ENCODE data around the gene DEPDC5. TPM values are rescaled to one million over a fixed set of nuclear protein-coding genes. Genes with fewer than 3 reads are reported as not detected.
"Not testable (repeated sequence)": the region's sequence is repeated elsewhere in the genome, so short reads cannot be mapped to it uniquely, and the experiment has no call there.

DEPDC5 gene
- total and polyA plus RNA-seq, 2 donors (not counting 1 experiment from before 2014, with no cell fraction given): 35.5 to 124 TPM

- no peak overlapping the region for H3K4me2 ChIP-seq (replicated peaks; ENCODE audit: low read depth, low read length, poor library complexity, severe bottlenecking)
Observed at GRCh38 chr22:31800065-31800464, 46.2 kb downstream of the DEPDC5 start.

GRCh38 chr22:31800861-31801260, 47.0 kb downstream of the DEPDC5 start:
- H3K4me1 ChIP-seq (ENCODE audit: control insufficient read depth in 2 of 2, insufficient read depth in 2 of 2, low read length in 2 of 2); POLR2A ChIA-PET; ATAC-seq (ENCODE audit: low read depth); H3K4me1 Mint-ChIP-seq; H3K27ac ChIP-seq (ENCODE audit: low read length in 2 of 2); intact Hi-C loops (cut with micrococcal nuclease); H3K9me3 Mint-ChIP-seq (ENCODE audit: insufficient read depth); H3K9ac ChIP-seq (ENCODE audit: low read length); H3K27me3 ChIP-seq (replicated peaks in 1 of 4; ENCODE audit: control extremely low read depth in 1 of 4, control insufficient read depth in 3 of 4, insufficient read depth in 4 of 4, low read length in 3 of 4); H3K79me2 ChIP-seq (ENCODE audit: control insufficient read depth, insufficient read depth, low read length); H3K27ac Mint-ChIP-seq; H2AFZ ChIP-seq (ENCODE audit: insufficient read depth, low read depth, low read length, poor library complexity, severe bottlenecking); H3K4me3 ChIP-seq (ENCODE audit: control extremely low read depth in 1 of 5, extremely low read depth in 1 of 5, insufficient read depth in 1 of 5, low read depth in 2 of 5, low read length in 4 of 5); DNase-seq; H3K9me3 ChIP-seq (ENCODE audit: control extremely low read depth in 1 of 3, control insufficient read depth in 2 of 3, insufficient read depth in 1 of 3, low read length in 2 of 3); CTCF ChIA-PET; H3K4me2 ChIP-seq (replicated peaks; ENCODE audit: low read depth, low read length, poor library complexity, severe bottlenecking); H3K27me3 Mint-ChIP-seq; H4K20me1 ChIP-seq (ENCODE audit: control insufficient read depth, insufficient read depth, low read length, poor library complexity, severe bottlenecking); H3K4me3 Mint-ChIP-seq: not testable (repeated sequence)
- H3K36me3 ChIP-seq (replicated peaks in 1 of 2; ENCODE audit: control extremely low read depth in 1 of 2, control insufficient read depth in 1 of 2, extremely low read depth in 1 of 2, insufficient read depth in 2 of 2, low read length in 1 of 2): peaks cover 16 to 68% of the 10 kb centered on the region in 2 experiments
- 100% methylated on average over 3 of the region's 6 CpGs for WGBS (ENCODE audit: insufficient coverage)

More at GRCh38 chr22:31800065-31800464, 46.2 kb downstream of the DEPDC5 start:
- H3K27ac ChIP-seq (ENCODE audit: low read length in 2 of 2): no peak overlapping the region
- no peaks in the 10 kb centered on the region for H3K9me3 Mint-ChIP-seq (ENCODE audit: insufficient read depth)
- H3K4me3 Mint-ChIP-seq: no peak overlapping the region
- no peaks in the 10 kb centered on the region for H3K9me3 ChIP-seq (ENCODE audit: control extremely low read depth in 1 of 3, control insufficient read depth in 2 of 3, insufficient read depth in 1 of 3, low read length in 2 of 3)
- no peaks in the 10 kb centered on the region for H3K27me3 Mint-ChIP-seq
- DNase-seq: no peak
- no peaks in the 10 kb centered on the region for H3K27me3 ChIP-seq (replicated peaks in 1 of 4; ENCODE audit: control extremely low read depth in 1 of 4, control insufficient read depth in 3 of 4, insufficient read depth in 4 of 4, low read length in 3 of 4)
- TF ChIP-seq EZH2 (IDR thresholded peaks at IDR 0.05; ENCODE audit: borderline replicate concordance, insufficient read depth, low read depth, low read length, poor library complexity, severe bottlenecking) (no peak), CTCF (IDR thresholded peaks at IDR 0.05) (no peak)
- H3K9ac ChIP-seq (ENCODE audit: low read length): no peak overlapping the region
- no peak overlapping the region for H3K4me3 ChIP-seq (ENCODE audit: control extremely low read depth in 1 of 5, extremely low read depth in 1 of 5, insufficient read depth in 1 of 5, low read depth in 2 of 5, low read length in 4 of 5)
- peaks cover 0 to 5% of the 10 kb centered on the region in 2 donors for H3K4me1 ChIP-seq (ENCODE audit: control insufficient read depth in 2 of 2, insufficient read depth in 2 of 2, low read length in 2 of 2)
- no peaks in the 10 kb centered on the region for H3K79me2 ChIP-seq (ENCODE audit: control insufficient read depth, insufficient read depth, low read length)
- no peak overlapping the region for H3K27ac Mint-ChIP-seq
- intact Hi-C loops (cut with micrococcal nuclease): no loop called here
- H3K4me1 Mint-ChIP-seq: no peaks in the 10 kb centered on the region
- H4K20me1 ChIP-seq (ENCODE audit: control insufficient read depth, insufficient read depth, low read length, poor library complexity, severe bottlenecking): no peaks in the 10 kb centered on the region
- no peak overlapping the region for H2AFZ ChIP-seq (ENCODE audit: insufficient read depth, low read depth, low read length, poor library complexity, severe bottlenecking)
- no peak for ATAC-seq (ENCODE audit: low read depth)
- POLR2A ChIA-PET: interaction anchor here (0.6 to 0.8 kb wide), 3 partner anchors 8 to 293 kb away, joined by 3 to 7 read pairs (median 4); no protein-coding TSS in a partner anchor
- peaks cover 12 to 61% of the 10 kb centered on the region in 2 experiments for H3K36me3 ChIP-seq (replicated peaks in 1 of 2; ENCODE audit: control extremely low read depth in 1 of 2, control insufficient read depth in 1 of 2, extremely low read depth in 1 of 2, insufficient read depth in 2 of 2, low read length in 1 of 2)
- CTCF ChIA-PET: no interaction called here

Measured in B cell (primary cell).